Spleen (tissue), 7 donors: ENCODE results near the gene ZNF652.
"Not testable (repeated sequence)": the region's sequence is repeated elsewhere in the genome, so short reads cannot be mapped to it uniquely, and the experiment has no call there.

Experiments
- POLR2A ChIP-seq, 3 donors: fragments of 450-650 bp; IDR thresholded peaks; one replicate each; pipeline ENCODE4 v1.5.1; 2017; ENCODE audit warnings: antibody characterized with exemption in 3 of 3, mild to moderate bottlenecking in 1 of 3
- TF ChIP-seq, protein P1 (sequence below), 11 experiments: fragments of 200-600 bp in 7 of 11; fragments of 450-650 bp in 4 of 11; sonication (generic) in 4 of 11; IDR thresholded peaks in 8 of 11; conservative IDR thresholded peaks in 3 of 11; 1 replicate in 7 of 11; 2 replicates in 4 of 11; pipeline versions ENCODE4 v1.4.0 to v1.8.0; 2016 to 2021; ENCODE audit warnings: antibody characterized with exemption in 11 of 11, inconsistent platforms in 4 of 11, mild to moderate bottlenecking in 1 of 11
- donor health status: DM: no; HTN: no; CAD: no; lungs with moderate emphysema.
- donor health status: DM: no; HTN: no; CAD: no.
- donor health status: DM: no; HTN: no; CAD: no.

- TF ChIP-seq, protein P1, sequence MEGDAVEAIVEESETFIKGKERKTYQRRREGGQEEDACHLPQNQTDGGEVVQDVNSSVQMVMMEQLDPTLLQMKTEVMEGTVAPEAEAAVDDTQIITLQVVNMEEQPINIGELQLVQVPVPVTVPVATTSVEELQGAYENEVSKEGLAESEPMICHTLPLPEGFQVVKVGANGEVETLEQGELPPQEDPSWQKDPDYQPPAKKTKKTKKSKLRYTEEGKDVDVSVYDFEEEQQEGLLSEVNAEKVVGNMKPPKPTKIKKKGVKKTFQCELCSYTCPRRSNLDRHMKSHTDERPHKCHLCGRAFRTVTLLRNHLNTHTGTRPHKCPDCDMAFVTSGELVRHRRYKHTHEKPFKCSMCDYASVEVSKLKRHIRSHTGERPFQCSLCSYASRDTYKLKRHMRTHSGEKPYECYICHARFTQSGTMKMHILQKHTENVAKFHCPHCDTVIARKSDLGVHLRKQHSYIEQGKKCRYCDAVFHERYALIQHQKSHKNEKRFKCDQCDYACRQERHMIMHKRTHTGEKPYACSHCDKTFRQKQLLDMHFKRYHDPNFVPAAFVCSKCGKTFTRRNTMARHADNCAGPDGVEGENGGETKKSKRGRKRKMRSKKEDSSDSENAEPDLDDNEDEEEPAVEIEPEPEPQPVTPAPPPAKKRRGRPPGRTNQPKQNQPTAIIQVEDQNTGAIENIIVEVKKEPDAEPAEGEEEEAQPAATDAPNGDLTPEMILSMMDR (IDR thresholded peaks at IDR 0.05 in 8 of 11, conservative IDR thresholded peaks at IDR 0.05 in 3 of 11), result not testable (repeated sequence)
- not testable (repeated sequence) for TF ChIP-seq POLR2A (IDR thresholded peaks at IDR 0.05)
Measured at GRCh38 chr17:49261540-49261939, 100.5 kb downstream of the ZNF652 start.
